Measurements from ENCODE around the gene SOWAHC.

The SOWAHC gene

GRCh38 chr2:109649736-109650695 is 35.9 kb downstream of the SOWAHC start:
- DNase-seq, result no peak
- CTCF ChIA-PET, result no interaction called here
- Mint-ChIP-seq H3K4me3 (no peak overlapping the region), H3K9me3 (no peaks in the 10 kb centered on the region), H3K36me3 (no peaks in the 10 kb centered on the region), H3K4me1 (no peaks in the 10 kb centered on the region), H3K27ac (no peak overlapping the region), H3K27me3 (peaks cover 12% of the 10 kb centered on the region)

- H3K9me3 Mint-ChIP-seq, result no peaks in the 10 kb centered on the region
- H3K36me3 Mint-ChIP-seq, result no peaks in the 10 kb centered on the region
- no peaks in the 10 kb centered on the region for H3K4me1 Mint-ChIP-seq
- no peak overlapping the region for H3K4me3 Mint-ChIP-seq
- H3K27me3 Mint-ChIP-seq, result peaks cover 7% of the 10 kb centered on the region
- CTCF ChIA-PET, result no interaction called here
- H3K27ac Mint-ChIP-seq, result no peak overlapping the region
- no peak for DNase-seq
These were observed 40.3 kb downstream of the SOWAHC start for GRCh38 chr2:109654326-109655050.

DNA sequence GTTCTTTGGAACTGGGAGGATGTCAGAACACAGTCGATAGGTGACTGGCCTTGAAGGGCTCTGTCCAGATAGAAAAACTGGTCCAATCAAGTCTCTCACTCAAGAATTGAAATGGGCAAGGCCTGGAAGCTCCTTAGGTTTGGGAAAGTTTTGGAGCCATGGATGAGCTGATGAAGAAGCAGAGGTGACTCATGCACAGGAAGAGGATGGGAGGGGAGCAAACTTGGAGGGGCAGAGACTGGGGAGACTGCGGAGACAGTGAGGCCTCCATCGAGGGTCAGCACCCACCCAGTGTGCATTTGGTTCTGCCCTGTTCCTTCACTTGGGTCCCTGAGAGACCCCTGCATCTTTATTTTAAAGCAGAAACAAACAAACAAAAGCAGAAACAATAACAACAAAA is 41.1 kb downstream of the SOWAHC start:
- no peak overlapping the region for H3K4me3 Mint-ChIP-seq
- no peaks in the 10 kb centered on the region for H3K4me1 Mint-ChIP-seq
- H3K27me3 Mint-ChIP-seq, result peaks cover 7% of the 10 kb centered on the region
- no peak for DNase-seq
- CTCF ChIA-PET, result no interaction called here
- no peak overlapping the region for H3K27ac Mint-ChIP-seq
- no peaks in the 10 kb centered on the region for H3K9me3 Mint-ChIP-seq
- H3K36me3 Mint-ChIP-seq, result no peaks in the 10 kb centered on the region

DNA sequence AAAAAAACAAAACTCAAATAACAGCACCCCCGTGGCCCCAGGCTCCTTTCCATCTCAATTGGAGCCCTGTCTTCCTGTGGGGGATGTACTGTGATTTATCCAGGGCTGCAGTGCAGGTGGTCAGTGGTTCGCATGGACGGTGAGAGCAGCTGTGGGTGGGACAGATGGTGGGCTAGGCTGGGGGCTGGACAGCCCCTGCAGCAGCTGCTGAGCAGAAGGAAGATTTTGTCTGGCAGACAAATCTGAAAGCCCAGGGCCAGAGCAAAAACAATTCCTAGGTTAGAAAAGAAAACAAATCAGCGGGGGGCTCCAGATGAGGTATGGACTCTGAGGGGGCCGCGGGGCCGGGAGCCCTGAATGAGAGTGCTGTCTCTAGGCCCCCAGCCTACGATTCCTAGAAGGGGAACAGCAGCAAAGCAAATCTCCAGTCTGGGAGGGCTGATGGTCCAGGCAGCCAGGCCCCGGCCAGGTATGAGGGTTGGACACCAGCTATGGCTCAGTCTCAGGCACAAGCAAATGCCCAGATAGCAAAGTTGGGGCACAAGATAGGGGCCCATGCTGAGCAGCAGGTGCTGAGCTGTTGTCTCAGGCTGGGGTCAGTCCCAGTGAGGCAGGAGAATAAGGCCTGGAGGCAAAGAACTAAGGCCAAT is 45.4 kb downstream of the SOWAHC start:
- CTCF ChIA-PET, result no interaction called here
- no peaks in the 10 kb centered on the region for H3K9me3 Mint-ChIP-seq
- no peaks in the 10 kb centered on the region for H3K4me1 Mint-ChIP-seq
- peaks cover 18% of the 10 kb centered on the region for H3K27me3 Mint-ChIP-seq
- no peaks in the 10 kb centered on the region for H3K36me3 Mint-ChIP-seq
- no peak overlapping the region for H3K27ac Mint-ChIP-seq
- no peak for DNase-seq
- no peak overlapping the region for H3K4me3 Mint-ChIP-seq

GRCh38 chr2:109660046-109660860 is 46.1 kb downstream of the SOWAHC start:
- DNase-seq, result no peak
- H3K4me3 Mint-ChIP-seq, result no peak overlapping the region
- no peaks in the 10 kb centered on the region for H3K9me3 Mint-ChIP-seq
- no peaks in the 10 kb centered on the region for H3K4me1 Mint-ChIP-seq
- no peak overlapping the region for H3K27ac Mint-ChIP-seq
- H3K36me3 Mint-ChIP-seq, result no peaks in the 10 kb centered on the region
- CTCF ChIA-PET, result no interaction called here
- peaks cover 15% of the 10 kb centered on the region for H3K27me3 Mint-ChIP-seq

DNA sequence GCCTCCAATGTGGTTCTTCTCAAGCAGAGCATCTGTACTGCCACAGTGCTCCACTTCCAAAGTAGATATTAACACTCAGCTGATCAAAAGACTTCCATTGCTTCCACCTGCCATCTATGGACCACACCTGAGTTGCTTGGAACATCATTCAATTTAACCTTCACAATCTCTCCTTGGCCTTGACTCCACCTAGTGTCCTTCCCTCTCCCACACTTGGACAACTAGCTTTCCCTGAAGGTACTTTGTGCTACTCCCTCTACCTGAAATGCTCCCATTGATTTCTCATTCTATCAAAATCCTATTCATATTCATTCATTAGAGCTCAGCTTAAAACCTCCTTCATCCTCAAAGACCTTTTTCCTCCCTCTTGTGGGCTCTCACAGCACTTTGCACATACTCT is 48.7 kb downstream of the SOWAHC start:
- CTCF ChIA-PET, result interaction anchor here (1.4 kb wide), 1 partner anchor 116 kb away, joined by 7 read pairs; no protein-coding TSS in a partner anchor
- DNase-seq, result no peak

GRCh38 chr2:109663721-109664120 is 49.6 kb downstream of the SOWAHC start:
- Mint-ChIP-seq H3K4me3 (no peak overlapping the region), H3K4me1 (no peaks in the 10 kb centered on the region), H3K27ac (no peak overlapping the region), H3K27me3 (peaks cover 22% of the 10 kb centered on the region), H3K36me3 (no peaks in the 10 kb centered on the region), H3K9me3 (no peaks in the 10 kb centered on the region)
- DNase-seq, result no peak
- CTCF ChIA-PET, result interaction anchor here (1.4 kb wide), 1 partner anchor 117 kb away, joined by 7 read pairs; no protein-coding TSS in a partner anchor

More for the DNA sequence above, 48.7 kb downstream of the SOWAHC start:
- Mint-ChIP-seq H3K36me3 (no peaks in the 10 kb centered on the region), H3K9me3 (no peaks in the 10 kb centered on the region), H3K27ac (no peak overlapping the region), H3K27me3 (peaks cover 22% of the 10 kb centered on the region), H3K4me1 (no peaks in the 10 kb centered on the region), H3K4me3 (no peak overlapping the region)

- CTCF ChIA-PET, result no interaction called here
- Mint-ChIP-seq H3K4me1 (no peaks in the 10 kb centered on the region), H3K9me3 (no peaks in the 10 kb centered on the region), H3K4me3 (no peak overlapping the region), H3K36me3 (no peaks in the 10 kb centered on the region), H3K27me3 (peaks cover 34% of the 10 kb centered on the region), H3K27ac (no peak overlapping the region)
- DNase-seq, result no peak
These were observed 52.3 kb downstream of the SOWAHC start for GRCh38 chr2:109666466-109666865.
